Astrocyte (in vitro differentiated cells and primary cell): ENCODE results near the gene PRR35.

Source experiments
- EZH2 ChIP-seq: IDR thresholded peaks from 2 replicates; pipeline ENCODE4 v1.6.1; 2012; ENCODE audit warnings: mild to moderate bottlenecking, low read length, inconsistent platforms; ENCODE audit not compliant: insufficient read depth
- TF ChIP-seq, protein P1 (sequence below): IDR thresholded peaks from 2 replicates; pipeline ENCODE4 v1.5.1; 2011; ENCODE audit warnings: low read depth, mild to moderate bottlenecking, inconsistent platforms, low read length, moderate library complexity; ENCODE audit not compliant: insufficient read depth

DNA sequence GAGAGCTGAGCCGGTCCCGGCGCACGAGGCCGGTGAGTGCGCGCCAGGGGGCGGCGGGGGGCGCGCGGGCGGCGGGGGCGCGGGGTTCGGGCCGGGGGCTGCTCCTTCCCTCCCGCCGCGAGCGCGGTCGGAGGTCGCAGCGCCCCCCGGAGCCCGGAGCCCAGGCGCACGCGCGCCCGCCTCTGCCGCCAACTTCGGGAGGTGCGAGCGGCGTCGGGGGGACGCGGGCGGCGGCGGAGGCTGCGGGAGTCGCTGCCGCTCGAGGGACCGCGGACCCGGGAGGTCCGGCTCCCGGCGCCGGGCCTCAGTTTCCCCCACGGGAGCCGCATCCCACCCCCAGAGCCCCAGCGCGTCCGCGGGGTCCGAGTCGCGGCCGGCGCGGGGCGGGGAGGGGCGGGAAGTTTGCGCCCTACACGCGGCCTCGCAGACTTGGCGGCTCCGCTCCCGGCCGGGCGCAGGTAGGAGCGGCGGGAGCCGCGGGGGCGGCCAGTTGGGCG is at the start of gene PRR35:
- TF ChIP-seq EZH2 = peak; percentile 50
- TF ChIP-seq, protein P1, sequence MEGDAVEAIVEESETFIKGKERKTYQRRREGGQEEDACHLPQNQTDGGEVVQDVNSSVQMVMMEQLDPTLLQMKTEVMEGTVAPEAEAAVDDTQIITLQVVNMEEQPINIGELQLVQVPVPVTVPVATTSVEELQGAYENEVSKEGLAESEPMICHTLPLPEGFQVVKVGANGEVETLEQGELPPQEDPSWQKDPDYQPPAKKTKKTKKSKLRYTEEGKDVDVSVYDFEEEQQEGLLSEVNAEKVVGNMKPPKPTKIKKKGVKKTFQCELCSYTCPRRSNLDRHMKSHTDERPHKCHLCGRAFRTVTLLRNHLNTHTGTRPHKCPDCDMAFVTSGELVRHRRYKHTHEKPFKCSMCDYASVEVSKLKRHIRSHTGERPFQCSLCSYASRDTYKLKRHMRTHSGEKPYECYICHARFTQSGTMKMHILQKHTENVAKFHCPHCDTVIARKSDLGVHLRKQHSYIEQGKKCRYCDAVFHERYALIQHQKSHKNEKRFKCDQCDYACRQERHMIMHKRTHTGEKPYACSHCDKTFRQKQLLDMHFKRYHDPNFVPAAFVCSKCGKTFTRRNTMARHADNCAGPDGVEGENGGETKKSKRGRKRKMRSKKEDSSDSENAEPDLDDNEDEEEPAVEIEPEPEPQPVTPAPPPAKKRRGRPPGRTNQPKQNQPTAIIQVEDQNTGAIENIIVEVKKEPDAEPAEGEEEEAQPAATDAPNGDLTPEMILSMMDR = no peak
